Activated T-cell treated with anti-CD3 and anti-CD28 coated beads for 4 hours (primary cell): ENCODE results near the gene GTPBP3.
A peak's percentile ranks its signal among the peaks of the same experiment; 100 is the strongest.

Experiments used
- DNase-seq: peaks from one replicate; pipeline ENCODE4 v3.0.0-alpha.2; 2020

GTPBP3 gene

DNA sequence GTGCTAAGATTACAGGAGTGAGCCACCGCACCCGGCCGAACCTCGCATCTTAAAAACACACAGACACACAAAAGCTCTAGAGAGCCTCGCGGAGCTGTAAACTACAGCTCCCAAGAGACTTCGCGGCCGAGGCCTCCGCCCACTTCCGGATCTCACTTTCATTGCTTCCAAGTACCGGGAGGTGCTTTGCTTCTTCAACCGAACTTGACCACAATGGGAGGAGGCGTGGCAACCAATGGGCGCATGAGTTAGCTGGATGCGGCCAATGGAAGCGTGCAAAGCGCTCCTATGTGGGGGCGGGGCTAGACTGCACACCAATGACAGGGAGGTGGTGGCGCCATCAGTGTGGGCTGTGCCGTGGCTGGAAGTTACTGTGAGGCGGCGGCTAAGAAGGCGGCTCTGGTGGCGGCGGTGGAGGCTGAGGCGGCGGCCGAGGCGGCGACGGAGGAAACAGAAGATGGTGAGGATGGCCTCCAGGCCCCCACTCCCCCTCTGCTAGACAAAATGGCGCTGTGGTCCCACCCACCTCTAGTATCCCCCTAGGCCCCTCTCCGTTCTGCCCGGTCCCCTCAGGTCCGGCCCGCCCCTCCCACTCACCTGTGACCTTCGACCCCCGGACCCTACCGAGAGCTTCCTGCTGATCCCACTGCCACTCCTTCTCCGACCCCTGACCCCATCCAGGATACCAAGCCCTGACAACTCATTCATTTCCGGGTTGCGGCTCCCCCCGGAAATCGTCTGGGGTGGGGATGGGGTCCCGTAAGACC lies 28.0 kb upstream of the GTPBP3 start, which contains the start of gene DDA1:
Gene DDA1 (plus strand): TSS at position 366 of the 767 bp plus-strand sequence. CDS start 92 bp downstream, at position 458.
- DNase-seq = peak; percentile 97

DNA sequence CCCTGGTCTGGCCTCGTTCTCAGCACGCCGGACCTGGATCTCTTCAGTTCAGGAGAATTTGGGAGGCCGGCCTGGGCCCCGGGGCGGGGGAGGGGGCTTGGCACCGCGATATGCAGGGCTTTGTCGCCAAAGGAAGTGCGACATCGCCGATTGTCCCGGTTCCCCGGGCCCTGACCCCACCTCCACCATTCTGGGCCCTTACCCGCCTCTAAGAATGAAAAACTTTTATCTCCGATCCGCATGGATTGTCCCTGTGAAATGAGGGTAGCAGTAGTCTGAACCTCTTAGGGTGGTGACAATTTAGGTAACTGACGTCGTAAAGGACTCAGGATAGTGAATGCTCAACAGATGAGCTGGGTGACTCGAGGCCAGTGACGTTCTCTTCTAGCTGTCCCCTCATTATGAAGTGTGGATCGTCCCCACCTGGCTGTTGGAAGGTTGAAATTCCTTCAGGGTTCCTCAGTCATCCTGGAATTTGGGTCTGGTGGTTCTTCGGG lies 27.3 kb upstream of the GTPBP3 start:
- DNase-seq = no peak

DNA sequence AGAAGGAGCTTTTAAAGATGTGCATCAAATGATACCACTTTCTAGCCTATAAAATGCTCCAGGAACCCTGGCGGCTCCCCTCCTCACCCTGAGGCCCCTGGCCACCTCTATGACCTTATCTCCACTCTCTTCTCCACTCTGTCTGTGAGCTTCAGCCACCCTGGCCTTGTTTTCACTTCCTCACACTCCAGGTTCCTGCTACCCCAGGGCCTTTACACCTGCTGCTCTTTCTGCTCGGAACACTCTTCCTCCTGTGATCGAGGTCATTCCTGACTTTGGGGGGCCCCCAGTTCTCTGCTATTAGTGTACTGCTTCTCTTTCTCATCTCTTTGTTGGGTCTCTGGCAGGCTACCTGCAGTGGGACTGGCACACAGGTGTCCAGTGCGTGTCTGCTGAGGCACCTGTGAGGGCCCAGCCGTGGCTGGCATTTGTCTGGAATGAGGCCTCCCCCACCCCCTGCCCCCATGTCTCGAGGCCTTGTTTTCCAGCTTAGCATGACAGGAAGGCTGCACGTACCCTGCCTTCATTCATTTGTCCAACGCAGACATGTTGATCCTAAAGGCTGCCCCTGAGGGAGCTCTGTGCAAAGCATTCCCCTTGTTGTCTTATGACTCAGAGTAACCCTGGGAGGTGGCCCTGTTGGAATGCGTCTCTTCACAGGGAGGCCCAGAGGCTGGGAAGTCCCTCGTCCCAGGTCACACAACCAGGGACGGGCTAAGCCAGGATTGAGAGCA lies 25.7 kb upstream of the GTPBP3 start:
- no peak for DNase-seq

DNA sequence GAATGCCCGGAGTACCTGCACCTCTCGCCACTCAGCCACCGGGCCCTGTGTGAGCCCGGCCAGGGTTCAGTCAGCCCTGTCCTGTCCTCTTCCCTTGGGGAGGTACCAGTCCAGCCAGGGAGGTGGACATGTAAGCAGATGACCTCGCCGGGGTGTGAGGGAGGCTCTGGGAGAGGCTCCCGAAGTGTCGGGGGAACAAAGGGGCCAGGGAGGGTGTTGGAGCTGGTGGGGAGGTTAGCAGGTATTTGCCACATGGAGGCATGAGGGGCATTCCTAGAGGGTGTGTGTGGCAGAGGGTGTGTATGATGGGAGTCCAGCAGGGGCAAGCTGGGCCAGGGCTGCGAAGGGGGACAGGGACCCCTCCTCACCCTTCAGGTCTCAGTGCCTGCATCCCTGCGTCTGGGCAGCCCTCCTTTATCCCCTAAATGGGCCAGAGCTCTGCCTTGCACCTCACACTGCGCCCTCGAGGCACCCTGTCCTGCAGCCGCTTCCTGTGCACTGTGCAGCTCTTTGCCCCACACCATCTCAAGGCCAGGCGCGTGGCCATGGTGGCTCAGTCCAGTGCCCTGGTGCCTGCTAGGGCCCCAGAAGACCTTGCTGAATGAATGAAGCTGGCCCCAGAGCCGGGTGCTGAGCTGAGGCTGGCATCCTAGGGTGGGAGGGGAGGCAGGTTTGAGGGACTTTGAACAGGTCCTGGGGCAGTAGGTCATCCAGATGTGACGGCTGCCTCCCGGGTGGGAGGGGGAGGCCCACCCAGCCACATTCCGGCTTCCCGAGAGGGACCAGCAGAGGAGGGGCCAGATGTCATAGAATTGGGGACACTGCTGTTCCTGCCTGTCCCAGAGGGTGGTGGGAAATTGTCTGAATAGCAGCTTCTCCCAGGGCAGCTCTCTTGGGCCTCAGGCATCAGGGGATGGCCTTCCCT lies 24.9 kb upstream of the GTPBP3 start:
- DNase-seq = no peak

DNA sequence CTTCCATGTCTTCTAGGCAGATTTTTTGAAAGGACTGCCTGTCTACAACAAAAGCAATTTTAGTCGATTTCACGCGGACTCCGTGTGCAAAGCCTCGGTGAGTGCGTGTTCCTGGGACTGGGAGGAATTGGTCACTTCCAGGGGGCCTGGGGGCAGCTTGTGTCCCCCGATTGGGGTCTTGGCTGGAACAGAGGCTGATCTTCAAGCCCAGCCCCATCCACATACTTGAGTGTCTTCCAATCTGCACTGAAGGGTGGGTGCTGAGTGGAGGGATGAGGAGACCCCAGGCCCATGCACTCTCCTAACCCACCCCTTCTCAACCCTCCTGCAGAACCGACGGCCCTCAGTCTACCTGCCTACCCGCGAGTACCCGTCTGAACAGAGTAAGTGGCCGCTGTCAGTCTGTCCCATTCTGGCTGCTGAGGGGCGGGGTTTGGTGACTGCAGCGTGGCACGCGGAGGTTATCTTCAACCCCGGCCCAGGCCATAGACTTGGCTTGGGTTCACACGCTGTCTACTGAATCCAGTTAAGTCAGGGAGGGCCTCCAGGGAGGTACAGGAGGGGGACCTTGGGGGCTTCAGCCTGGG lies 23.3 kb upstream of the GTPBP3 start:
- no peak for DNase-seq

DNA sequence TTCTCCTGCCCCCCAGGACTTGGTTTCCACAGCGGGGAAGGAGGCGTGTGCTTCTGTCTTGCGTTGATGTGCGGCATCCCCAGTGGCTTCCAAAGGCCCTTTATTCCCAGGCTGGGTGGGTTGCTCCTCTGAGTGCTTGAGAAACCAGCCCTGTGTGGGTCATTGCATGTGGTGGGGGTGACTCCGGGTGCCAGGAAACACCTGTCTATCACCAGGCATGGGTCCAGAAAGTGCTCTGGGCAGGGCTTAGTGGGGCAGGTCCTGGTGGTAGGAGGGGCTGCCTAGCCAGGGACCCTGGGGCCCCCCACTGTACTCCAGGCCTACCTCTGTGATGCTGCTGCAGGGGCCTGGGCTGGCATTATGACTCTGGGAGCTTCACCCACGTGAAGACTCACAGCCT lies 18.4 kb upstream of the GTPBP3 start:
- DNase-seq = no peak

DNA sequence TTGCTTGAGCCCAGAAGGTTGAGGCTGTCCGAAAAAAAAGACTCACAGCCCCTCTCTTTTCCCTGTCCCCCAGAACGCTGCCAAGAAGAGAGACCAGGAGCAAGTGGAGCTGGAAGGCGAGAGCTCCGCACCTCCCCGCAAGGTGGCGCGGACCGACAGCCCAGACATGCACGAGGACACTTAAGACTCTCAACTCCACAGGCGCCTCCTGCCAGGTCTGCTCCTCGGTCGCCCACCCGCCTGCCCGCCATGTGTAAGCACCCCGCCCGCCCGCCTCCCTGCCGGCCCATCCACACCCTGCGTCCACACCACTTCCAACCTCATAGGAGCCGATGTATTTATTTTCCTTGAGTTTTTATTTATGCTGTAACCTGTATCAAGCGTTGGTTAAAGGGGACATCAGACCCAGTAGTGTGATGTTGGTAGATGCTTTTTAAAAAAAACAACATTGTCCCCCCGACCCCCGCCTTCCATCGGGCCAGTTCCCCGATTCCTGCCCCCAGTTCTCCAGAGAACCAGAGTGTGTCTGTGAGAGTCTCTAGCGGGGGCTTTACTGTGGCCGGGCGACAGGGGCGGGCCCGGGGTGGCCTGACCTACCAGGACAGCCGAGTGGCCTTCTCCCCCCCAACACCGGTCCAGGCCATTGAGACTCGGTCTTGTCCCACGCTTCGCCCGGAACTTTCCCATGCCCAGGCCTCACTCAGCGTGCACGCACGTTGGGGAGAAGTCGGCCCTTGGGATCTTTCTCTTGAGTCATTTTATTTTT lies 17.7 kb upstream of the GTPBP3 start:
- no peak for DNase-seq

DNA sequence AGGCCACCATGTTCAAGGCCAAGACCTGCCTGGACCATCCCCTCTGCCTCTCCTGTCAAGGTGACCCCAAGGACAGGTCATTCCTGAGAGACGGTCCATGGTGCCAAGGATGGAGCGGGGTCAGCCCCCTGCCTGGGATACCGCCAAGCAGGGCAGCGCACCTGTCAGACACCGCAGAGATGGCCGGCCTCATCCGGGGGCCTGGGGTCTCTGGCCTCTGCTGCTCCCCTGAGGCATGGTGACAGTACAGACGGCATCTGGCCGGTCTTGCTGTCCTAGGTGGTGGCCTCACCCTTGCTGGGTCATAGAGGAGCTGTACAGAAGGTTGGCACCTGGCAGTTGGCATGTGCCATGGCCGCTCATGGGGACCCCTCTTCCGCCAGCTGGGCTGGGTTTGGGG lies 16.9 kb upstream of the GTPBP3 start:
- DNase-seq = no peak

DNA sequence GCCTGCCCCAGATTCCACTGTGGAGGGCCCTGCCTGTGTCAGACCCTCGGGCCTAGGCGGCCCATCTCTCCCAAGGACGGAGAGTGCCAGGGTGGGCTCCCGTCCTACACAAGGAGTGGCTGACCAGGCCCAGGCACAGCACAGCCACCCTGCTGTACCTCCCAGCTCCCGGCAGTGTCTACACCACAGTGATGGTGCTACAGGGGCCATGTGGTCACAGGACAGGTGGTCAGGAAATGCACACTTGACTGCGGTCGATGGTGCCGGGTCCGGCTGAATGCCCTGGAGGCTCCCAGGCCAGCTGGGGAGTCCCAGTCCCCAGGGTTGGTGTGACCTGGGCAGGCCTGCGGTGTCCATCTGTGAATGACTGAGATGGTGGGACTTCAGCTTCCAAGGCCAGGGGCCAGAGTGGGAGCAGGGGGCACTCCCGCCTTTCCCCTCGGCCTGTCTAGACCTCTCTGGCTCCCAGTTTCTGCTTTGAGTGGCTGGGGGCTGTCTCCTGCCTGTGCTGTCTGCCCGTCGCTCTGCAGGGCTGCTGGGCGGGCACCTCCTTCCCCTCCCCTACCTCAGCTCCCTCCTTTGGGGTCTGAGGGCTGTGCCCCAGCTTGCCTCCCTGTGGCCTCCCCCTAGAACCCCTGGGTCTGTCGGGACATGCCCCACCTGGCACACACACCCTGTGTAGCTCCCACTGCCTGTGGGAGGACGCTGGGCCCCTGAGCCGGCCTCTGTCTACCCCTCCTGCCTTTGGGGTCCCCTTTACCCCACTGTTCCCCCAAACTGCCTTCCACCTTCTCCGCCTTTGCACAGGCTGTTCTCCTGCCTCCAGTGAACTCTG lies 15.5 kb upstream of the GTPBP3 start:
- DNase-seq = no peak

DNA sequence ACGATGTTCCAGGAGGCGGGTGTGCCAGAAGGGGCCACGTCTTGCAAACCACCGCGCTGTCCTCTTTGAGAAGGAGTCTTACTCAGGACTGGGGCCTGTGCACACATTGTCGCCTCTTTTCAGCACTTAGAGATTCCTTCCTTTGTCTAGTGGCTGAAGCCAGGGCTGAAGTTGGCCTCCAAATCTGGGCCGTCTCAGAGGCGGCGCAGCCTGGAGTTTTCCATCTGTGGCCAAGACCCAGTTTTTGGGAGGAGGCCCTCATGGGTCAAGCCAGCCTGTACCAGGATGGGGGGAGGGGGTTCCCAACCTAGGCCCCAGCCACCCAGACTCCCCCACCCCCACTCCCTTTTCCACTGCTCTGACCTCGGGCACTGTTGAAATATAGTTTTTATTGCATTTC lies 14.5 kb upstream of the GTPBP3 start:
- no peak for DNase-seq

DNA sequence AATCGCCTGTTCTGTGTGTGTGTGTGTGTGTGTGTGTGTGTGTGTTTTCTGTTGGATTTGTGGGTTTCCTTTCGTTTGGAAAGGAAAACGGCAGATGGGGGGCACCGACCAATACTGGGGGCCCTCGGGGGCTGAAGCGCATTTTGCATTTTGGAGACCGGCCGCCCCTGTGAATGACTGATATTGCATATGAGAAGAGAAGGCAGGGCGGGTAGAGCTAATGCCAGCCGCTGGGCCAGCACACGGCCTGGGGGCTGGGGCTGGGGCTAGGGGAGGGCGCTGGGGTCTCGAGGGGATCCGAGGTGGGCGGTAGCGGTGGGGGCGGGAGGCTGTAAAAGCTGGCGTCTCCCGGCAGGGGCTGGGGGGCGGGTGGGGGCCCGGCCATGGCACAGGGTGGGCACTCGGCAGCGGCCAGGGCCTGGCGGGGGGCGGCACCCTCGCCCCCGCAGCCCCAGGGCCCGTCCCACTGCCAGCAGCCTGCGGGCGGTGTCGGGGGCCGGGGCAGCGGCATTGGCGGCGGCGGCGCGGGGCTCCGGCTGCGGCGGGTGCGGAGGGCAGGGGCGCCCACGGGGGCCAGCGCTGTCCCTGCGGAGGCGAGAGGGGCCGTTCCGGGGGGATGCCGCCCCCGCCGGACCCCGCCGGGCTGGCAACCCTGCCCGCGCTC lies 13.9 kb upstream of the GTPBP3 start:
- DNase-seq = no peak

DNA sequence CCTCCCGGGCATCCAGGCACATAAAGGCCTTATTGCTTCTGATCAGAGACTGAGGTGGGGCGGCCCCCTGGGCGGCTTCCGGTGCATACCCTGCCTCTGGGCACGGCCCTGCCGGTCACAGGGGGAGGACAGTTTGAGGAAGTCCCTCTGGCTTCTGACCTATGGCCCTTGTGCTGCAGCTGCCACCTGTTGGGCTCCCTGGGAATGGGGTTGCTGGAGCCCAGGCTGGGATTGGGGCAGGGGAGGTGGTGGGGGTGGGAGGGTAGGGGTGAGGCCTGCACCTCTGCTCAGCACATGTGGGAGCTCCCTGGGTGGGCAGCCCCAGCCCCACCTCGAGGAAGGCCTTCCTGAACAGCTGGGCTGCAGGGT lies 13.4 kb upstream of the GTPBP3 start:
- no peak for DNase-seq

DNA sequence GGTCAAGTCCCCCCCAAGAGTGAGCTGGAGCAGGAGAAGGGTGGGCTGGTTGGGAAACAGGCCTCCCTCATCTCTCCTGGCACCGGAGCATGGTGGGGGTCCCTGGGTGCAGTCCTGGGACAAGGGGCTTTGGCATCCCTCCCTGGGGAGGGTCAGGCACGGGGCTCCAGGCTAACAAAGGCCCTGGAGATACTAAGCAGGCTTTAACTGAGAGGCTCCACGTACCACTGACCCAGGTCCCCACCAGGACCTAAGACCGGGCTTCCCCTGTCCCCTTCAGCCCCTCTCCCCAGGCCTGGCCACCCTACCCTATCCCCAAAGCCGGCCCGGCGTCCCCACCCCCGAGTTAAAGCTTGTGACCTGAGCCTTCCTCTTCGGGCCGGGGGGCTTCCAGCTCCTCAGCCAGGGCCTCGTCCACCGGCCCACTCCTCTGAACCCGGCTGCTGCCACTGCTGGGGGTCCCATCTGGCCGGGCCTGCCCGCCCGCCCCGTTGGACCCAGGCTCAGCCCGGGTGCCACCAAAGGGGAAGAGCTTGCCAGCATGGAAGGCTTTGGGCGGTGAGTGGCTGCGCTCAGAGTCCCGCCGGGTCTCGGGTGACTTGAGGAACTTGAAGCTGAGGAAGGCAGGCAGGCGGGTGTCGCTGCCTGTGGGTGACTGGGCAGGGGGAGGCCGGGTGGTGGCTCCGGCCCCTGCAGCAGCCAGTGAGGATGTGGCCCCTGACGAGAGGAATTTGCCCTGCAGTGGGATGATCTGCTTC lies 12.8 kb upstream of the GTPBP3 start:
- DNase-seq = no peak

DNA sequence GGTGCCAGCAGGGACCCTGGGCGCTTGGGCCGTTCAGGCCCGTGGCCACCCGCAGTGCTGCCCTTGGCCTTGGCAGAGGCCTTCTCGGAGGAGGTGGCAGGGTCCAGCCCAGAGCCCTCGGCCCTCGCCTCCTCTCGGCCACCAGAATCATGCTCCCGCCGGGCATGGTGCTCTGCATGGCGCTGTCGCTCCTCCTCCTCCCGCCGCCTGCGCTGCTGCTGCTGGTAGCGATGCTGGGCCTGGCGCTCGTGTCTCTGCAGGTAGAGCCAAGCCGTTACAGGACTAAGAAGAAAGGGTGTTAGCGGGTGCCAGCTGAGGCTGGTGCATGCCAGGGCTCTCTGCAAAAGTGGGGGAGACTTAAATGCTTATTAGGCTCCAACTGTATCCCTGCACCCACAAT lies 12.2 kb upstream of the GTPBP3 start:
- DNase-seq = no peak

DNA sequence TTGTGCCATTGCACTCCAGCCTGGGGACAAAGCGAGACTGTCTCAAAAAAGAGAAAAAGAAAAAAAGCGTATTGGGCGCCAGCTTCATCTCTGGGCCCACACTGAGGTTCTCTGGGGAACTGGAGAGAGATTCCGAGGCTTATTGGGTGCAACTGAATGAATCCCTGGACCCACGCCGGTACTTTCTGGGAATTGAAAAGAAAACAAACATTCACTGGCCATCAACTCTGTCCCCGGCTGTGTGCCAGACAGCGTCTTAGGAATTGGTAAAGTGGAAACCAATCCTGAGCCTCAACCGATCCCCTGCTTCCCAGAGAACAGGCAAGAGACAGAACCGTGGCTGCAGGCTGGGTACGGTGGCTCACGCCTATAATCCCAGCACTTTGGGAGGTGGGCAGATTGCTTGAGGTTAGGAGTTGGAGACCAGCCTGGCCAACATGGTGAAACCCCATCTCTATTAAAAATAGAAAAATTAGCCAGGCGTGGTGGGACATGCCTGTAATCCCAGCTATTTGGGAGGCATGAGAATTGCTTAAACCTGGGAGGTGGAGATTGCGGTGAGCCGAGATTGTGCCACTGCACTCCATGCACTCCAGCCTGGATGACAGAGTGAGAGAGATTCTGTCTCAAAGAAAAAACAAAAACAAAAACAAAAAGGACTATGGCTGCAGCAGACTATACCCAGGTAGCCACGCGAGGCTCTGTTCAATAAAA lies 11.3 kb upstream of the GTPBP3 start:
- no peak for DNase-seq

DNA sequence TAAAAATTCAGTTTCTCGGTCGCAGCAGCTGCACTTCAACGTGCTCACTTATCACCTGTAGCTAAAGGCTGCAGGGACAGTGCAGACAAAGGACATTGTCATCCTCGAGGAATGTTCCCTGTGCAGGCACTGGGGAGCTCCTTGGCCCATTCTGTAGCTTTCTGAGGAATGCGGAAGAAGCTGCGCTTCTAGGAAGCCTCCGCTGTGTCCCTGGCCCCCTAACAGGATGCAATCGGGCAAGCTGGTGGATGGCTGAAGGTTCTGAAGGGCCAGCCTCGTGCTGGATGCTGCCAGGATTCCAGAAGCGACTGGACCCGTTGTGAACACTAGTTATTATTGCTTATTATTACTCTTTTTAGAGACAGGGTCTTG lies 10.8 kb upstream of the GTPBP3 start:
- no peak for DNase-seq

DNA sequence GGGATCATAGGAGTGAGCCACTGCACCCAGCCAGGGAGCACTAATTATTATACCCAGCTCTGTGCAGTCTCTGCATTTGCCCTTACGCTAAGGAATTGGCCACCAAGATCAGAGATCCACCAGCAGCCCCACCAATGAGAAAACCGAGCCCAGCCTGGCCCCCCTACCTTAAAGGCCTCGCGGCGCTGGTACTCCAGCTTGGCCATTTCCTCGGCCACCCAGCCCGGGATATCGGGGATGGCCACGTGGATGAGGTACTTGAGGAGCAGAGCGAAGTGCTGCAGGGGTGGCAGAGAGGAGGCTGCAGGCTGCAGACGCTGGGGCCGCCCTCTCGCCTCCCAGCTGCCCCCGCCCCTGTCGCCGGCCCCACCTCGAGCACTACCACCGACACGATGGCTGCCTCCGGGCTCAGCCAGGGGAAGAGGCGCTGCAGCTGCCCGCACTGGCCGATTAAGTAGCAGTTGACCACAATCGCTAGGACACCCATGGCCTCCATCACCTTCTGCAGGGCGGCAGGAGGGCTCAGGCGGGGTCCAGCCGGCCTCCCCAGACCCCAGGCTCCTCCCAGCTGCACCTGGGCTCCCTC lies 10.2 kb upstream of the GTPBP3 start:
- DNase-seq = no peak

DNA sequence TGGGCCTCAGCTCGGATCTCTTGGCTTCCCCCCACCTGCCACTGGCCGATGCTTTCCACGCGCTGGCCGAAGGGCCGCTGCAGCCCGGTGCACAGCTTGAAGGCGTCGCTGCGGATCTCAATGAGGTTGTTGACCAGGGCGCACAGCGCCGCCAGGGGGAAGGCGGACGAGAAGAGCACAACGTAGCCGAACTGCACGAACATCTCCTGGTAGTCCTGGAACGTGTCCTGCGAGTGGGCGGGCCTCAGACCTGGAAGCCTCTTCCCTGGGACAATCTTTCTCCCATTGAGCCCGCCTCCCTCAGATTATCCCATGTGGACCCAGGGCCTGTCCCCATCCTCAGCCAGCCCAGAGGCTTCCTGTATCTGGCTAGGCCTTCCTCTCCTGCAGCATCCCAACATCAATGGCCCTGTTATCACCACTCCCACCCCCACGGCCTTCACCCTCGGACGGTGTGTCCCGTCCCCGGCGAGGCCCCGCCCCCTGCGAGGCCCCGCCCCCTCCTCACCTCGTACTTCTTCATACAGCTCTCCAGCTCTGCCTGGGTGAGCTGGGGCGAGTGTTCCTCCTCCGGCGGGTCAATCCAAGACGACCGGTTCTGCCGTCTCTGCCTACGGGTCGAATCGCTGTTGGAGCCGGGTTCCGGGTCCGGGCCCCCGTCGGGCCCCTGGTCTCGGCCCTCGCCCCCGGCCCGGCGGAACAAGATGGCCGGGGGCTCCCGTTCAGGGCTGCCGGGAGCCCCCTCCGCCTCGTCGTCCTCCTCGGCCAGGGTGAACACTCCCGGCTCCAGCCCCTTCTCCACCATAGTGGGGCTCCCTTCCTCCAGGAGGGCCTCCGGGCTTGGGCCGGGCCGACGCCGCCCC lies 9.5 kb upstream of the GTPBP3 start:
- no peak for DNase-seq
